Rectal smooth muscle tissue (tissue), 1 donor: Measurements from ENCODE around the gene CIROP.

Experiments
- H3K27ac ChIP-seq: one replicate; pipeline ENCODE4 v1.7.0; 2013; ENCODE audit warnings: low read depth, low read length, inconsistent platforms
- H3K27me3 ChIP-seq: one replicate; pipeline ENCODE4 v1.7.0; 2013; ENCODE audit warnings: low read length; ENCODE audit not compliant: control insufficient read depth, insufficient read depth
- H3K36me3 ChIP-seq: one replicate; pipeline ENCODE4 v1.7.0; 2013; ENCODE audit warnings: low read length; ENCODE audit not compliant: control insufficient read depth, insufficient read depth
- H3K4me1 ChIP-seq: one replicate; pipeline ENCODE4 v1.7.0; 2013; ENCODE audit warnings: low read length; ENCODE audit not compliant: control insufficient read depth, insufficient read depth
- H3K4me3 ChIP-seq: one replicate; pipeline ENCODE4 v1.7.0; 2013; ENCODE audit warnings: low read length
- H3K9ac ChIP-seq: one replicate; pipeline ENCODE4 v1.7.0; 2013; ENCODE audit warnings: low read length

The CIROP gene

DNA sequence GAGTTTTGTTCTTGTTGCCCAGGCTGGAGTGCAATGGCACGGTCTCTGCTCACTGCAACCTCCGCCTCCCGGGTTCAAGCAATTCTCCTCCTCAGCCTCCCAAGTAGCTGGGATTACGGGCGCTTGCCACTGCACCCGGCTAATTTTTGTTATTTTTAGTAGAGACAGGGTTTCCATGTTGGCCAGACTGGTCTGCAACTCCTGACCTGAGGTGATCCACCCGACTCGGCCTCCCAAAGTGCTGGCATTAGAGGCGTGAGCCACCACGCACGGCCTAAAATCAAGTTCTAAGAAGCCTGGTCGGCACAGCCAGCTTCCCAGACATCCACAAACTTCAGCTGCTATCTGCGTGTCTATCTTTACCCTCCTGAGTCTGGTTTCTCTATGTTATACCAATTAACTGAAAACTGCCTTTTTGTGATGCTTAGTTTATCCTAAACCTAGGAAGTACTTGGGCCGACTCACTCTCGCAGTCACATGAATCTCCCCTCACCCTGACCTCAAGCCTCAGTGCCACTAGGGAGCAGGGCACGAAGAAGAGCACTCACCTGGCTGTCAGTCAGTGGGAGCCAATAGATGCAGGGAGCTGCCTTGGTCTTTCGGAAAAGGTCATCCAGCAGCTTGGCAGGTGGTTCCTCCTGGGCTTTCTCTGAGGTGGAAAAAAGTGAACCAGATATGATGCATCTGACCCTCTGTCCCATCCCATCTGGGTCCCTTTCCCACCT is 44.1 kb downstream of the CIROP start:
- peaks cover 47% of the 10 kb centered on the region for H3K36me3 ChIP-seq
- no peak overlapping the region for H3K4me3 ChIP-seq
- no peak overlapping the region for H3K9ac ChIP-seq
- no peaks in the 10 kb centered on the region for H3K27me3 ChIP-seq
- H3K4me1 ChIP-seq: peaks cover 6% of the 10 kb centered on the region
- no peak overlapping the region for H3K27ac ChIP-seq

GRCh38 chr14:23058654-23059504 is 45.9 kb downstream of the CIROP start:
- Histone ChIP-seq H3K4me3 (no peak overlapping the region), H3K4me1 (peaks cover 6% of the 10 kb centered on the region), H3K27me3 (no peaks in the 10 kb centered on the region), H3K36me3 (peaks cover 38% of the 10 kb centered on the region), H3K27ac (no peak overlapping the region), H3K9ac (no peak overlapping the region)

GRCh38 chr14:23057757-23058653 is 46.8 kb downstream of the CIROP start:
- Histone ChIP-seq H3K4me1 (peaks cover 6% of the 10 kb centered on the region), H3K4me3 (peak overlapping the region; percentile 80), H3K9ac (no peak overlapping the region), H3K36me3 (peaks cover 30% of the 10 kb centered on the region), H3K27ac (peak overlapping the region; percentile 27), H3K27me3 (no peaks in the 10 kb centered on the region)

DNA sequence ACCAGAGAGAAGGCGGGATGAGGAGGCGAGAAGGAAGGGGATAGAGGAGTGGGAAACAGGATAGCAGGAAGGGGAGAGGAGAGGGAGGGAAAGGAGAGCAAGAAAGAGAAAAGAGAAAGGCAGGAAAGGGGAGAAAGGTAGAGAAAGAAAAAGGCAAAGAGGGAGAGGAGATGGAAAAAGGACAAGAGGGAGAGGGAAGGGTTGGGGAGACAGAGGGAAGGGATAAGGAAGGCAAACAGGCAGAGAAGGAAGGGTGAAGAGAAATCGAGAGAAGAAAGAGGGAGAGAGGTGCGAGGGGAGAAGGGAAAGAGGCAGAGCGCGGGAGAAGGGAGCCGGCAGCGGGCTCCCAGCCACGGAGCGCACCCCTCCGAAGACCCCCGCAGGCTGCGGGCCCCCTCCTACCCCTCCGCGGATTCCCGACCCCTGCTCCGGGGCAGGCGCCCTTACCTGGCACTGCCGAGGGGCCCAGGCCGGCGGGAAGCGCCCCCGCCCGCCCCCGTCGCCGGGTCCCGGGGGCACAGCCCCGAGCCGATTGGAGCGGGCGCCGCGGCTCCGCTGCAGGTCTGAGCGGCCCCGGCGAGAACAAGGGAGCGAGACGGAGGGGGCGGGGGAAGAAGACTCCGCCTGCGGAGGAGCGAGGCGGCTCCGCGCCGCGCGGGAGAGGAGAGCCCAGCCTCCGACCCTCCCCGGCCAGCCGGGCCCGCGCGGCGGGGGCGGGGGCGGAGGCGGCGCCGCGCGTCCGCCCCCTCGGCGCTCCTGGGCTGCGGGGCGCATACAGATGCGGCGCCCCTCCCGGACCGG is 47.6 kb downstream of the CIROP start, which contains the start of gene CDH24:
Gene CDH24 (minus strand): TSS at position 565 of the 801 bp plus-strand sequence. CDS start 1,787 bp downstream, outside the sequence.
- Histone ChIP-seq H3K27me3 (no peaks in the 10 kb centered on the region), H3K36me3 (peaks cover 22% of the 10 kb centered on the region), H3K27ac (peak within 1 kb of the TSS; percentile 27), H3K4me1 (peaks cover 3% of the 10 kb centered on the region), H3K9ac (no peak within 1 kb of the TSS), H3K4me3 (peak within 1 kb of the TSS; percentile 80)

GRCh38 chr14:23056145-23056955 is 48.4 kb downstream of the CIROP start:
- Histone ChIP-seq H3K4me3 (peak overlapping the region; percentile 80), H3K36me3 (peaks cover 18% of the 10 kb centered on the region), H3K27me3 (no peaks in the 10 kb centered on the region), H3K27ac (no peak overlapping the region), H3K9ac (no peak overlapping the region), H3K4me1 (no peaks in the 10 kb centered on the region)

GRCh38 chr14:23055621-23056144 is 49.1 kb downstream of the CIROP start:
- no peaks in the 10 kb centered on the region for H3K27me3 ChIP-seq
- no peak overlapping the region for H3K4me3 ChIP-seq
- H3K9ac ChIP-seq: no peak overlapping the region
- H3K4me1 ChIP-seq: no peaks in the 10 kb centered on the region
- peaks cover 13% of the 10 kb centered on the region for H3K36me3 ChIP-seq
- H3K27ac ChIP-seq: no peak overlapping the region

- H3K9ac ChIP-seq: no peak overlapping the region
- H3K27ac ChIP-seq: no peak overlapping the region
- H3K27me3 ChIP-seq: no peaks in the 10 kb centered on the region
- peaks cover 12% of the 10 kb centered on the region for H3K36me3 ChIP-seq
- H3K4me1 ChIP-seq: no peaks in the 10 kb centered on the region
- no peak overlapping the region for H3K4me3 ChIP-seq
These were observed 49.6 kb downstream of the CIROP start for GRCh38 chr14:23055147-23055550.

GRCh38 chr14:23054000-23054811 is 50.6 kb downstream of the CIROP start:
- Histone ChIP-seq H3K4me3 (no peak overlapping the region), H3K4me1 (no peaks in the 10 kb centered on the region), H3K36me3 (peaks cover 6% of the 10 kb centered on the region), H3K9ac (no peak overlapping the region), H3K27ac (no peak overlapping the region), H3K27me3 (no peaks in the 10 kb centered on the region)

GRCh38 chr14:23053426-23053825 is 51.4 kb downstream of the CIROP start:
- Histone ChIP-seq H3K36me3 (no peaks in the 10 kb centered on the region), H3K4me3 (no peak overlapping the region), H3K27me3 (no peaks in the 10 kb centered on the region), H3K9ac (no peak overlapping the region), H3K27ac (no peak overlapping the region), H3K4me1 (no peaks in the 10 kb centered on the region)

- H3K27ac ChIP-seq: no peak overlapping the region
- H3K36me3 ChIP-seq: no peaks in the 10 kb centered on the region
- no peaks in the 10 kb centered on the region for H3K4me1 ChIP-seq
- no peak overlapping the region for H3K4me3 ChIP-seq
- no peak overlapping the region for H3K9ac ChIP-seq
- H3K27me3 ChIP-seq: no peaks in the 10 kb centered on the region
These were observed 52.1 kb downstream of the CIROP start for GRCh38 chr14:23052671-23053070.
